GM21515 (cell line): ENCODE results near the gene RSU1.
"Not testable (repeated sequence)": the region's sequence is repeated elsewhere in the genome, so short reads cannot be mapped to it uniquely, and the experiment has no call there.

ENCODE experiments used
- ATAC-seq: cut with Tn5 transposase; IDR thresholded peaks from one replicate; pipeline ENCODE4 v1.9.1; 2021; ENCODE audit not compliant: unreplicated experiment

RSU1 gene

GRCh38 chr10:16788125-16788524 is 29.1 kb downstream of the RSU1 start:
- ATAC-seq, result no peak

DNA sequence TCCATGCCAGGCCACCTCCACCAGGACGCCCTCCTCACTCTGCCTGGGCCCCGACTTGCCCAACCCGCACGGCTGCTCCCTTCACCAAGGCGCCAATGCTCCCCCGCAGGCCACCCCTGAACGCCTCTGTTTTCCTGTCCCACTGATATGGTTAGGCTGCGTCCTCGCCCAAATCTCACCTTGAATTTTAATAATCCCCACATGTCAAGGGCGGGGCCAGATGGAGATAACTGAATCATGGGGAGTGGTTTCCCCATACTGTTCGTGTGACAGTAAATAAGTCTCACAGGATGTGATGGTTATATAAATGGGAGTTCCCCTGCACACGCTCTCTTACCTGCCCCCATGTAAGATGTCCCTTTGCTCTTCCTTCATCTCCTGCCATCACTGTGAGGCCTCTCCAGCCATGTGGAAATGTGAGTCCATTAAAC is 29.8 kb downstream of the RSU1 start:
- no peak for ATAC-seq

DNA sequence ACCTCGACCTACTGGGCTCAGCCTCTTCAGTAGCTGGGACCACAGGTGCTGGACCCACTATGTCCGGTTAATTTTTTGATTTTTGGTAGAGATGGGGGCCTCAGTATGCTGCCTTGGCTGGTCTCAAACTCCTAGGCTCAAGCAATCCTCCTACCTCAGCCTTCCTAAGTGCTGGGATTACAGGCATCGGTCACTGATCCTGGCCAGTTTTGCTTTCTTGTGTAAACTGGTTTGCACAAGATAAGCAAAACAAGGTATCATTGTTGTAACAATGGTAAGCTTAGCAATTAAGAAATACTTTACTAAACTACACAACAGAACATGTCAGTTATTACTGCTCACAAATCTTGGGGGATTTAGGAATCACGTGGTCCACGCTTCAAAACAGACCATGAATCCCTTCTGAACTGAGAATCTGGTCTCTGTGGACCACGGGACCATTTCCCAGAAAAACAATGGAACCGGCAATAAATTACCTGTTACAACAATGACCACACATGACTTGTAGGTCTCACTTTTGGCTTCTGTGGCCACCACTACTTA is 36.8 kb downstream of the RSU1 start:
- no peak for ATAC-seq

- peak; percentile 68 for ATAC-seq
These were observed 37.8 kb downstream of the RSU1 start for GRCh38 chr10:16779384-16779915.

DNA sequence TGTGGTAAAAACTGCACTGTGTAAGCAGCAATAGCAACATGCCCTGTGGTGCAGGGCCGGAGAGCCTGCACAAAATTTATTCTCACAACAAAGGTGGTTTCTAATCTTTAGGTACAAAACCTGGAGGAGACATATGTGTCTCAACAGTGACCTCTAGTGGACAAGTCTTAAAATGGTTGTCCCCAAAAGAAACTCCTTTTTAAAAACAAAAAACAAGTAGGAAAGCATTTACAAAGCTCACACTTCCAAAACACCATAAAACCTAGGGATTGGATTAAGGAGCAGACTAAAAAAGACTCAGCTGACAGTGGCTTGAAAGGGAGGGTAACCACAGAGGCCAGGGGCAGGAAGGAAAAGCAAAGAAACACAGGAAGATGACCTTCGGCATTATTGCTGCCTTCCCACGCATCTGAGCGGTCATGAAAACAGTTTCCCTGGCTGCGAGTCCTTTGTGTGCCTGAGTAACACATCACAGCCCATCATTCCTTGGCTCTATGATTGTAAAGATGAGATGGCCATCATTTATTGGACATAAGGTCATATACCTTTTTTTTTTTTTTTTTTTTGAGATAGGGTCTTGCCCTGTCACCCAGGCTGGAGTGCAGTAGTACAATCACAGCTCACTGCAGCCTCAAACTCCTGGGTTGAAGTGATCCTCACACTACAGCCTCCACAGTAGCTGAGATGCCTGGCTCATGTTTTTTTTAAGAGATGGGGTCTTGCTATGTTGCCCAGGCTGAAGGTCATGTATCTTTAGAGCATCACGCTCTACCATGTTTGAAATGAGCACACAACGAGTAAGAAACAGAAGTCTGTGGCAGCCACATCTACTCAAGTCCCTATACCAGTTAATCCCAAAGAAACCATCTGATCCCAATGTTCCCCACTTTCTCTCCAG is 39.5 kb downstream of the RSU1 start:
- ATAC-seq, result no peak

DNA sequence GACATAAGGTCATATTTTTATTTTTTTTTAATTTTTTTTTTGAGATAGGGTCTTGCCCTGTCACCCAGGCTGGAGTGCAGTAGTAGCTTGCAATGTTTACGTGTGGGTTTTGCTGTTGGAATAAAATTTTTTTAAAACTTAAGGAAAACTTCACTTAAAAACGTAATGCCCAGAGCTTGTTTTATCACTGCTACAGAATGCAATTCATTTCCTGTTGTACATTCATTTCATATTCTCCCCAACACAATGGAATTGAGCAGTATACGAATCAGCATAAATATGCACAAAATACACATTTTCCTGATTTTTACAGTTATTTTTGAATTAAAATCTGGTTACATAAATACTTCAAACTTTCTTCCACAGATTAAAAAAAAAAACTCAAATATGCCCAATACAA is 40.3 kb downstream of the RSU1 start:
- no peak for ATAC-seq

DNA sequence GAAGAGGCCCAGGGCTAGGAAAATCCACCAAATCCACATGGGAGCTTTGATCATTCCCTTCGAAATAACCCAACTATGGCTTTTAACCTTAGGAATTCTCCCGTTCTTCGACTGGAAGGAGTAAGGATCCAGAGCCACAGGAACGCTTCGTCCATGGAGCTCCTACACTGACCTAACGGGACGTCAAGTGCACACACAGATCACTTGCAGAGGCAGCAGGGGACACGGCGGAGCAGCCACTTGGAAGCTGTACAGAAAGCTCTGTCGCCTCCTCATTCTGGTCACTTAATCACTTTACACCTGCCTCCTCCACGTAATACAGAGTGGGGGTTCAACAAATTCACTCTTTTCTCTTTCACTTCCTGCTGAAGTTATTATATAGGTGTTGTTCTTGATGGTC is 43.9 kb downstream of the RSU1 start:
- ATAC-seq, result no peak

- peak; percentile 46 for ATAC-seq
These were observed 46.6 kb downstream of the RSU1 start for GRCh38 chr10:16770670-16771069.

DNA sequence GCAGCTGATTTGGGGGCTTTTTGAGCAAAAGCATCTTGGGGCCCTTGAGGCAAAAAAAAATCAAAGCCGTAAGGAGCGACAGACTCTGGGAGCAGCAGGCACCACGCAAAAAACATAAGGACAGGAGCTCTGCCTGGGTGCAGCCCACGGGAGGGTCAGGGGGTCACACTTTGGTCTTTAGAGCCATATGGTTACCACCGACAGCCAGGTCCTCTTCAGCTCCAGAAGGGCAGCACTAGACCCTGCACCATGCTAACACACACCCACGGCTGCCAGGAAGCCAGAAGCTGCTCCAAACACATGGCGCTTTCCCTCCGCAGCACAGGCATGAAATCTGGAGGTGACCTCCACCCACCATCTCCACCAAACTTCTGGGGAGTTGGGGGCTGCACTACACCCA is 47.1 kb downstream of the RSU1 start:
- no peak for ATAC-seq

DNA sequence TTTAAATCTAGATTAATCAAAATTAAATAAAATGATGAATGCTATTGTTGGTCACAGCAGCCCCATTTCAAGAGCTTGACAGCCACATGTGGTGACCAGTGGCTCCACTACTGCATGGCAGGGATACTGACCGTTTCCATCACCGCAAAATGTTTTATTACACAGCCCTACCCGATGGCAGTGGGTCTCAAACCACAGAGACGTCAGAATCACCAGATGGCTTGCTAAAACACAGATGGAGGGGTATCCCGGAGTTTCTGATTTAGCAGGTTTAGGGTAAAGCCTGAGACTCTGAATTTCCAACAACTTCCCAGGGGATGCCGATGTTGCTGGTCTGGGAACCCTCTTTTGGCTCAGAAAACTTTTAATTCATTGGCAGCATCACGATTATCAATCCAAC is 47.9 kb downstream of the RSU1 start:
- ATAC-seq, result no peak

- no peak for ATAC-seq
These were observed 48.5 kb downstream of the RSU1 start for GRCh38 chr10:16768702-16769101.

GRCh38 chr10:16765509-16766375 is 51.5 kb downstream of the RSU1 start:
- no peak for ATAC-seq

DNA sequence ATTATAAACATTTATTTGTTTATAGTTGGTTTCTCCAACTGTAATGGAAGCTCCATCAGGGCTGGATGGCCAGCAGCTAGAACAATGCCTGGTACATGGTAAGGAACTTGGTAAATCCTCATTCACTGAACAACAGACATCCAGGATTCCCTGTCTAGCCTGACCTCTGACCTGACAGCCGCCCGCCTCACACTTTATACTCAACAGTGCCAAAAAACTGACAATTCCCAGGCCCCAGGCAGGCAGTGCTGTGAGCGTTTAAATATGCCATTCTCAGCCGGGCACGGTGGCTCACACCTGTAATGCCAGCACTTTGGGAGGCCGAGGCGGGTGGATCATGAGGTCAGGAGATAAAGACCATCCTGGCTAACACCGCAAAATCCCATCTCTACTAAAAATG is 55.9 kb downstream of the RSU1 start:
- ATAC-seq, result no peak

- ATAC-seq, result no peak
These were observed 60.5 kb downstream of the RSU1 start for GRCh38 chr10:16756561-16757221.

- ATAC-seq, result no peak
These were observed 62.5 kb downstream of the RSU1 start for GRCh38 chr10:16754765-16755164.

GRCh38 chr10:16752849-16753248 is 64.4 kb downstream of the RSU1 start:
- not testable (repeated sequence) for ATAC-seq

DNA sequence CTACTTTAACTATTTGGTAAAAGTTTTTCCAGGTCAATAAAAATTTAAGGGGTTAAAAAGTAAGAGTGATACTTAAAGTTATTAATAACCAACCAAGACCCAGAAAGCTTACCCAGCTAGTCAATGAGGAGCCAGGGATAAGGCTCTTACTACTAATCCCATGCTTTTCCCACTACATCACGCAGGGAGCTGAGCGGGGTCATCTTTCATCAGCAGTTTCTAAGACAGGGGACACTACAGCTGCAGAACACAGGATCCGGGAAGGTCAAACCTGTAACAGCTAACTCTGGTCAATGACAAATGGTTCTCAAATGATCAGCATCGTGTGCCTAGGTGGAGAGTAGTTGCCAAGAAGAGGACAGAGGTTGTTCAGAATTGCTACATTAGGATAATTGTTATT is 65.1 kb downstream of the RSU1 start:
- no peak for ATAC-seq

DNA sequence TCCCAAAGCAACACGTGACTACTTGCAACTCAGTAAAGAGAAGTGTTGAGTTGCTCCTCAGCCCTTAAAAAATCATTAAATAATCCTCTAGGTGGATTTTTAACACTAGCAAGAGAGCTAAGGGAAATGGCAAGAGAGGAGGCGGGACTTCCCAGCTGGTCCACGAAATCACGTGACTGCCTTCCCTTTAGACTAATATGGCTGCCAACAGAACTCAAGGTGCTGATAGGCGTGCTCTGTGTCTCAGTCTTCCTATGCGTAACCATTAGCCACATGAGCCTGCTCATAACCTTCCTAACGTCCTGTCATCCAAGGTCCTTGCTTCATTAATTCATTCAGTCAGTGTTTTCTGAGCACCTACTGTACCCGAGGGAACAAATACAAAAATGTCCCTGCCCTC is 66.0 kb downstream of the RSU1 start:
- ATAC-seq, result no peak

DNA sequence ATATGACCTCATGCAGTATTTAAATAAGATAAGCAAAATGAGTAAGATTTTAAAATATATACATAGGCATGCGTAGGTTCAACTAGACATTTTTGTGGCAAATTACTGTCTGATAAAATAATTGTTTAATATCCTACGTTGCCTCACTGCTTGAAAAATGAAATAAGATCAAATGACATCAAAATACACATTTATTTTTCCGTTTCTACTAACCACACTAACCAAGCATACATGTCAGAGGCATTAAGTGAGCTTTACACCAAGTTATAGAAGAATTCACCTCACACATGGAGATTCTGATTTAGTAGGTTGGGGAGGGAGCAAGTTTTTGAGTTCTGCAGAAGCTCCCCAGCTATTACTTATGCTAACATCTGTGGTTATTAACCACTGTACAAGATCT is 66.8 kb downstream of the RSU1 start:
- no peak for ATAC-seq

DNA sequence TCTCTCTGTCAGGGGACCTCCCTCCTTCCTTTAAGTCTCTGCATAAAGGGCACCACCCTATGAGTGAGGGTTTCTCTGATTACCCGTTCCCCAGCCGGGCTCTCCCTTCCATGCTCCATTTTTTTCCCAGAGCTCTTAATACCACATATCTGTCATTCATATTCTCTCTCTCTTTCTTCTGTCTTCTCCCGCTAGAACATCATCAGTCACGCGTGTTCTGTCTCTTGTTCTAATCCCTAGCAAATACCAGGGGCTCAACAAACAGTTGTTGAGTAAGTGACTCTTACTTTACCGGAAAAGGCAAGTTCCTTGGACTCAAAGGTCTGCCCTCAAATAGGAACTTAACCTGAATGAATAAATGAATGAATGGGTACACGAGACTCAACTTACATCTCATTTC is 68.5 kb downstream of the RSU1 start:
- ATAC-seq, result no peak

DNA sequence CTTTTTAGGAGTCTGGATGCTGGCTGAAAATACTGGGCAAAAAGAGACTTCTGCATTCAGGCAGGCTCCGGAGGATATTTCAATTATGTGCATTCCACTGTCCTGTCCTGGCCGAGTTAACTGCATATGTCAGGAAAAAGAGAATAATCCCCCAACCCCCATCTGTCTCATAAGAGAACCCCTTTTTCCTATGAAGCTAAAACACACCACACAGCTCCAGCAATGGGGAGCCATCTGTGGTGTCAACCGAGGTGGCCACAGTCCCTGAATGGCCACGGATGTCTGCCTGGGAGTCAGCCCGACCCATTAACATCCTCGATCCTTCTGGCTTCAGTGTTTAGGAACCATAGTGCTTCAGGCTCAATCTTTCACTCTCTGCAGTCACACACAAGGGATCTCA is 70.4 kb downstream of the RSU1 start:
- no peak for ATAC-seq
